Stimulated activated CD8-positive, alpha-beta memory T cell treated with anti-CD3 and anti-CD28 coated beads, Interleukin-7, amount 100 ng/mL, for 24 hours (primary cell): ENCODE results near the gene DYNLL1.
A peak's percentile ranks its signal among the peaks of the same experiment; 100 is the strongest.
"Not testable (repeated sequence)": the region's sequence is repeated elsewhere in the genome, so short reads cannot be mapped to it uniquely, and the experiment has no call there.

Experiments
- DNase-seq: peaks from one replicate; pipeline ENCODE4 v3.0.0-alpha.2; 2020; ENCODE audit warnings: low read depth

Gene DYNLL1

DNA sequence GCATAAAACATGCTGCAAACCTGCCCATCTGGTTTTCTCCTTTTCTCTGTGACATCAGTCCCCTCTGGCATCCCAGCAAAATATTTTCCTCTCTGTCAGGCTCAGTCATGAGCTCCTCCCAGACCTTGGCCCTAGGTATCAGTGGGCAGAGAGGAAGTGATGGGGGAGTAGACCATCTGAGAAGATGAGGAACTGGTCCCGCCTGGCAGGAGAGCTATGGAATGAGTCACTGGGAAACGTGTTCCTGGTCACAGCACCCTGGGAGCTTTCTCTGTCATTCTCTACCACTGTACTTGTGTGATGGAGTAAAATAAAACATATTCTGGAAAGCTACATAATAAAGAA is 21.3 kb upstream of the DYNLL1 start:
- no peak for DNase-seq

DNA sequence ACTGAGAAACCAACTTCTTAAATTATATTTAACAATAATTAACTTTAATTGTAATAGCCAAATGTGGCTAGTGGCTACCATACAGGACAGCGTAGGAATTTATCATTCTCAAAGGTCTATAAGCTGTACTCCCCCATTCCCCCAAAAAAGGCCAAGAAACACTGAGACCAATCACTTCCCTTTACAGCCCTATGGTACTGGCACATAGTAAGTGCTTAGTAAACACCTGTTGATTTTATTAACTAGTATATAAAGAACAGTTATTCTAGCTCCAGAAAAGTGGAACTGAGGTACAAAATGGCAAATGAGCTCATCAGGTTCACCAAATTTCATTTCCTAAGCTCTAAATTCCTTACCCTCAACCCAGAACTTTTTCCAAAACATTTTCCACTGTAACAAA is 20.3 kb upstream of the DYNLL1 start:
- DNase-seq, result no peak

DNA sequence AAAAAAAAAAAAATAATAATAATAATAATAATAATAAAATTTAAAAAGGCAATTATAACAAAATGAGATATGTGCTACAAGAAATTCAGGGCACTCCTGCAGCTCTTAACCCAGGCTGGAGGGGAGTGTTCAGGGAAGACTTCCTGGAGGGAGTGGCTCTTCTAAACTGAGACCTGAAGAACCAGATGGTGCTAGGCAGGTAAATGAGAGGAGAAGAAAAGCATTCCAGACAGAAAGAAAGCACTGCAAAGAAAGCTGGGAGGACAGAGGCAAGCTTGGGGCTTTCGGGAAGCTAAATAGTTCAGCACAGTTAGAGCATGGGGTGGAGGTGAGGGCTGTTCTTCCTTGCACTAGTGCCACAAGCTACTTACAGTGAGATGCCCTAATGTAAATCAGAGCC is 16.5 kb upstream of the DYNLL1 start:
- DNase-seq, result no peak

DNA sequence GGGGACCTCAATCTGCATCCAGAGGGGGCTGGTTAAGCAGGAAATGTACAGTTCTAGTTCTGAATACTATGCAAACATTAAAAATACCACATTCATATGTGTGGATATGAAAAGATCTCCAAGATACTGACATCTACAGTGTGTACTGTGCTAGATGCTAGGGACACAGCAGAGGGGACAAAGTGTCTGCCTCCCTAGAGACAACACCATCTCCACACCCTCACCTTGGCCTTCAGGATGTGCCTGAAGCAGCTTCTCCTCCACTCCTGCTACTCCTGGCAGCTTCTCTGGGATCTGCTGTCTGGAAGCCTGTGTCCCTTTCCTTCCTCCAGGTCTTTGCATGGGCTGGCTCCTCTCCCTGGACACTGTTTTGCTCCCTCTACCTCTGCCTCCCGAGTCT is 15.7 kb upstream of the DYNLL1 start:
- DNase-seq, result no peak

DNA sequence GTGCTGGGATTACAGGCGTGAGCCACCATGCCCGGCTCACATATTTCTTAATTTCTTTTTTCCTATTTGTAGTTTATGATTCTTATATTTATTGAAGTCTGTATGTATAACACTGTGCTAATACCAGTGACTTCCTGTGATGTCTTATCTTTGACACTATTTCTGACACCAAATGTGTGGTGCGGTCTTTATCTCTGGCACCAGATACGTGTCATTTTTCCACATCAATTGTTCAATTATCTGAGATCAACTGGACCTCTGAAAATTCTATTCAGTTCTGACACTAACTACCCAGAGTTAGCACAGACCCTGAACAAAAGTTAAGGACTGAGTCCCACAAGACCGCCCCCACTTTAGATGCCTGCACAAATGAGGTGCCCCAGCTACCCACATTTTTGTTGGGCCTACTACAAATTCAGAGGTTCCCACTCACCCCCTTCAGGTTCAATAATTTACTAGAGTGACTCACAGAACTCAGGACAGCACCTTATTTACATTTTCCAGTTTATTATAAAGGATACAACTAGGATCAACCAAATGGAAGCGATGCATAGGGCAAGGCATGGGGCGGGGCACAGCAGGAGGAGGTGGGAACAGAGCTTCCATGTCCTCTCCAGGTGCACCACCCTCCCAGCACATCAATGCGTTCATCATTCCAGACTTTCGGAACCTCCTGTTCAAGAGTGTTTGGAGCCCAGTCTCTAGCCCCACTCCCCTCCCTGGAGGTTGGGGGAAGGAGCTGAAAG is 14.7 kb upstream of the DYNLL1 start:
- DNase-seq, result no peak

DNA sequence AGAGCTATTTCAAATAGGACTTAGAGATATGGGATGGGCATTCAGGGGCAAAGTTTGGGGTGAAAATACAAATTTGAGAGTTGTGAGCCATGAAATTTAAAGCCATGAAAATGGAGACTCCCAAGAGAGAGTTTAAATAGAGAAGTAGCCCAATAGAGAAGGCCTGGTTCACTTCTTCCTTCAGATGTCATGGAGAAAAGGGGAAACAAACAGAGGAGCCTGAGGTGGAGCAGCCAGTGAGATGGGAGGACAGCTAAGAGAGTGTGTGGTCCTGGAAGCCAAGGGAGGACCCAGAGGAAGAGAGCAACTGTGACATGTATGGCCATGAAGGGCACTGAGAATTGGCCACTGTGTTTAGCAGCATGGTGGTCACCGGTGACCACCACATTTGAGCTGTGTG is 12.3 kb upstream of the DYNLL1 start:
- no peak for DNase-seq

DNA sequence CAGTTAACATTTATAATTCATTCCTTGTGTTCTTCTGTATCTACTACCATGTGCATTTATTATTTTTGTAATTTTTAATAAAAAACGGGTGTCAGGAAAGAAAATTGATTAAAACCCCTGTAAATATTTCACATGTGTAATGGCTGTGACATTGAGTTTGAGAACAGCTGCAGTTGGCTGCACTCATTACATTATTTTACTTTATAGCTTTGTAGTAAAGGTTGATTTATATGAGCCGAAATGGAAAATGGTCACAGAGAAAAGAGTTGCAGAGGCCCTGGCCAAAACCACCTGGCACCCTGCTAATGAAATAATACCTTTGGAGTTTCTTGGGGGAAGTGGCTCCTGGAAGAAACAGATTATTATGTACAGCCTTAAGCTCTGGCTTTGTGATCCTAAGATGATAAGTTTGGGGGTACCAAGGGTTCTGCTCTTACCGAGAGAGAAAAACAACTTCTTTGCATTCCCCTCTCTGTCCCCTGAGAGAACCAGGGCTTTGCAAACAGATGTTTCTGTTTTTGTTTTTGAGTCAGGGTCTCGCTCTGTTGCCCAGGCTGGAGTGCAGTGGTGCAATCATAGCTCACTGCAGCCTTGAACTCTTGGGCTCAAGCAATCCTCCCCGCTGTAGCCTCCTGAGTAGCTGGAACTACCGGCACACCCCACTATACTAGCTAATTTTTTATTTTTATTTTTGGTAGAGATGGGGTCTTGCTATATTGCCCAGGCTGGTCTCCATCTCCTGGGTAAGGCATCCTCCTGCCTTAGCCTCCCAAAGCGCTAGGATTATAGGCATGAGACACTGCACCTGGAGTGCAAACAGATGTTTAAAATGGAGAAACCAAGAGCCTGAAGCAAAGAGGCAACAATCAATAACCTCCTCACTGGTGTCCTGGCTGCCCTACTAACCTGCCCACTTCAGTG is 9.7 kb upstream of the DYNLL1 start:
- no peak for DNase-seq

DNA sequence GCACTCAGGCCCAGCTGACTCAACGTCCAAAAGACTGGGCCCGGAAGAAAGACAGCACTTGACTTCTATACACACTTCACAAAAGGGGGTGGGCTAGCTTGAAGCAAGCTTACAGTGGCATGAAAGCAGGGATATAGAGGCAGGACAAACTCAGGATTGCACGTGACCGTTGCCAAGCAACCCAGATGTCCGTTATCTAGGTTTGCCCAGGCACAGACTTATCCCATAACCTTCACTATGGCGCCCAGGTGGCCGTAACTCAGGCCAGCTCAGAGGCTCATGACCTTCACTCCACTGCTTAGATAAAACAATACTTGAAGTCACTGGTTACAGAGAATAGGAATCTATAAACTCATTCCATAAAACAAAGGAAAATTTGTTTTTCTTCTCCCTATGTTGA is 8.4 kb upstream of the DYNLL1 start:
- not testable (repeated sequence) for DNase-seq

DNA sequence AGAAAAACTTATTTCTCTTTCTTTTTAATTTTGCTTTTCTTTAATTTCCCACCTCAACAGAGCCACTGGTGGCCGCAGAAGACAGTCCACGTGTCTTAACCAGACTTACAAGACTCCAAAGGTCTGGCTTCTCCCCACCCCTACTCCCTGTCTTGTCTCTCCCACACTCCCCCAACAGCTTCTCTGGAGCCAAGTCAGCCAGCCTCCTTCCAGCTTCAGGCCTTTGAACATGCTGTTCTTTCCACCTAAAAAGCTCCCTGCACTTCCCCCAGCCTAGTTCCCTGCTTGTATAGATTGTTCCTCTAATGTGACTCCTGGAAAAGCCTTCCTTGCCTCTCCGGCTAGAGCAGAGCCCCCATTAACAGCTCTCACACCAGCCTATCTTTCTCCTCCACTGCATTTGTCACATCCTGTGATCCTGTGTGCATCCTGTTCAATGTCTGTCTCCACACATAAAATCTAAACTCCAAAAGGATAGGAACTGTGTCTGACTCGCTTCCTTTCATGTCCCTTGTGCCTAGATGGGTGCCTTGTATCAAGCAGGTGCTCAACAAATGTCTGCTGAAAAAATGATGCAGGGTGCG is 7.8 kb upstream of the DYNLL1 start:
- no peak for DNase-seq

DNA sequence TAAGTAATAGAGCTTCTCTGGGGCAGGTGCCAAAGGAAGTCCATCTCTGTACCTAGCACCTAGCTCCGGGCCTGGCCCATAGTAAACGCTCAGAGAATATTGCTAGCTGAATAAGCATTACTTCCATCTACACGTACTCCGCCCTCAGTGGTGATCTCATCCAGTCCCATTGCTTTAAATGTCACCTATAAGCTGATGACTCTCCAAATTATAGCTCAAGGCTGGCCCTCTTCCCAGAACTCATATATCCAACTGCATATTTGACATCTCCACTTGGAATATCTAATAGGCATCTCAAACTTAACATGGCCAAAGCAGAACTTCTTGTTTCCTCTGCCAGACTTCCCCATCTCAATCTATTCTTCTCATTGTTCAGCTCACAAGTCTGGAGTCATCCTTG is 6.9 kb upstream of the DYNLL1 start:
- no peak for DNase-seq

DNA sequence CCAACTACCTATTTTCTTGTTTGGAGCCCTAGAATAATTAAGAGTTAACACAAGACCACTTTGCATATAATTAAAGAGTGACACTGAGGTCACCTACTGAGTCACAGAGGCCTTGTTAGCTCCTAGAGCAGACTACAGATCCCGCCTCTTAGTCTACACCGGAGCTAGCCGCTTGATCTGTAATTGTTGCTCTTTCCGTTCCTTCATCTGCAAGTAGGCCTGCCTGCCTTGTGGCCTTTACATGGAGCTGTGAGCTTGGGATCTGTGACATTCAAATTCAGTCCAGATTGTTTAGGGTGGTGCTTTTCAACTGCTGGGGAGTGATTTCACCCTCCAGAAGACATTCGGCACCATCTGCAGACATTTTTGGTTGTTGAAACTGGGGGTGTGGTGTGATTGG is 5.6 kb upstream of the DYNLL1 start:
- DNase-seq, result no peak

DNA sequence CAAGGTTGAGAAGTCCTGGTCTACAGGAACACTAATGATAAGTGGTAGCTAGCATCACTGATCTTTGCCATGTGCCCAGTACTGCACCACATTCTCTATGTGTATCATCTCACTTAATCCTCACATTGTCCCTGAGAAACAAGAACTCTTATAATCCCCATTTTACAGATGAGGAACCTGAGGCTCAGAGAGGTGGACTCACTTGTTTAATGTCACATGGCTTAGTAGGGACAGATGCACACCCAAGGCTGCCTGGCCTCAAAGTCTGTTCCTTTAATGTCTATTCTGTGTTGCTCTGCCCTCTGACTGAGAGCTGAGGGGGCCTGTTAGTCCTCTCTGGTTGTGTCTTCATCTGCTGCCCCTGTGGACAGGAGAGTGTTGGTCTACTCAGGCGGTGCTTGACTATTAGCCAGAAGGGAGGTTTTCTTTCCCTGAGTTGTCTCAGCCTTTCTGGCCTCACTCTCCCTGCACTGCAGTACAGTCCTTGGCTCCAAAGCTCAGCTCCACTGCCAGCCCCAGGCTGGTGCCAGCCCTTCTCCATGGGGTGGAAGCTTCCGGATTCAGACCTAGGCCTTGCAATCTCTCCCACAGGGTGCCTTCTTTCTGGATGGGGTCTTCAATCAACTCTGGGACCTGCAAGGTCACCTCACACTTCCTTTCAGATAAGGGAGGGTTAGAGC is 4.9 kb upstream of the DYNLL1 start:
- DNase-seq, result no peak

DNA sequence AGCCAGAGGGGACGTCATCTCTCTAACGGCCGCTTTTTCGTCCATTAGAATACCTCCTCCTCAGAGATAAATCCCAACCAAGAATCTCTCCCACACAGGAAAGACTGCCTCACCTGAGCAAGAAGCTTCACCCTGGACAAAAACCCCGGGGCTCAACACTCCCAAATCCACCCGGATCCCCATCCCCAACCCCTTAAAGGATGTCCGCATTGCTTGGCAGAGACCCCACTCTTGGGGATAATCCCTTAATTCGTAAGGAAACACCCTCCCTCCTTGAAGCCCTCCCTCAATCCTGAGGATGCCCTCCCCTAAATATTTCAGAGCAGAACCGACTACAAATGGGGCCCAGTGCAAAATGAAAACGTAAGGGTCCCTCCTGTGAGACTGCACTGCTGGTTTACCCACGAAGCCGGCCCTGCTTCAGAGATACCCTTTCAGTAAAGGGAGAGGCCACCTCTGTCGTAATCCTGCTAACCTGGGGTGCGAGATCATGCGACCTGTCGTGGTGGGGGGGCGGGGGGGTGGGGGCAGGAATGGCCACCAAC is 655 bp upstream of the DYNLL1 start:
- DNase-seq, result no peak

DNA sequence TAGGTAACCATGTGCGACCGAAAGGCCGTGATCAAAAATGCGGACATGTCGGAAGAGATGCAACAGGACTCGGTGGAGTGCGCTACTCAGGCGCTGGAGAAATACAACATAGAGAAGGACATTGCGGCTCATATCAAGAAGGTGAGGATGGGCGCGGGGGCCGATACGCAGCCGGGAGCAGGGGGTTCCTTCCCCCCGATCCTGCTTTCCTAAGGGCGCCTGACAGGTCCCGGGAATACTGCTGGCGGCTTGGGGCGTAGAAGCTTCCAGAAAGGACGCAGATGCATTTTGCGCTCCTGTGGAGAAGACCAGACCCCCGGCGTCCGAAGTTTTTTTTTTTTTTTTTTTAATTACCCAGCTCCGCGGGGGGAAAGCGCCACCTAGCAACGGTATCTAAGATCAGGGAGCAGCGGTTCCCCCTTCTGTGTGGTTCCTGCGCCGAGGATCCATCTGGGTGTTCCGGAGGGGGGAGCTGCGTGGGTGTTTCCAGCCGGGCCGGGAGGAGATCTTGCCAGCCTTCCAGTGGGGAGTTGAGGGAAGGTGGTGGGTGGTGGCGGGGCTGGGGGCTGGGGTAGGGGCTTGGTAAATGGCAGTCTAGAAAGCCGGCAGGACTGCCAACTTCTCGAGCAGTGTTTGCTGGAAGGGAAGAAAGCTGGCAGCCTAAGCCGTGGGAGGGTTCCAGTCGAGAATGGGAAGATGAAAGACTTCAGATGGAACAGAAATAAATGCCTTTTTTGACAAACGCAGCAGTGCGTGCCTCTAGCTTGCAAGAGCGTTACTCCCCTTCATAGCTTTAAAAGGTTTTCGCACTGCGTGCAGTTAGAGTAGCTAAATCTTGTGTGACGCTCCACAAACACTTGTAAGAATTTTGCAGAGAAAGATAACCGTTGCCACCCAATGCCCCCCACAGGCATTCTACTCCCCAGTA is 764 bp downstream of the DYNLL1 start:
- peak; percentile 17 for DNase-seq

DNA sequence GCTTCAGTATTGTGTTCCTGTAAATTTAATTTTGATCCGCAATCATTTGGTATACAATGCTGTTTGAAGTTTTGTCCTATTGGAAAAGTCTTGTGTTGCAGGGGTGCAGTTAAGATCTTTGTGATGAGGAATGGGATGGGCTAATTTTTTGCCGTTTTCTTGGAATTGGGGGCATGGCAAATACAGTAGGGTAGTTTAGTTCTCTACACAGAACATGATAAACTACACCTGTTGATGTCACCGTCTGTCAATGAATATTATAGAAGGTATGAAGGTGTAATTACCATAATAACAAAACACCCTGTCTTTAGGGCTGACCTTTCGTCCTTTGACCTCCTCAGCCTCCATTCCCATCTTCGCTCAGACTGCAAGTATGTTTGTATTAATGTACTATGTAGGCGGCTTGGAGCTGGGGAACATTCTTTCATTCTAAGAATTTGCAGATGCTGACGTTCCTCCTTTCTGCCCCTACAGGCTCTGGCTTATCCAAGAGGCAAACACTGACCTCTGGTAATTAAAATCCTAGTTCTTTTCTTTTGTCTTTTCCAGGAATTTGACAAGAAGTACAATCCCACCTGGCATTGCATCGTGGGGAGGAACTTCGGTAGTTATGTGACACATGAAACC is 1.7 kb downstream of the DYNLL1 start:
- DNase-seq, result no peak

DNA sequence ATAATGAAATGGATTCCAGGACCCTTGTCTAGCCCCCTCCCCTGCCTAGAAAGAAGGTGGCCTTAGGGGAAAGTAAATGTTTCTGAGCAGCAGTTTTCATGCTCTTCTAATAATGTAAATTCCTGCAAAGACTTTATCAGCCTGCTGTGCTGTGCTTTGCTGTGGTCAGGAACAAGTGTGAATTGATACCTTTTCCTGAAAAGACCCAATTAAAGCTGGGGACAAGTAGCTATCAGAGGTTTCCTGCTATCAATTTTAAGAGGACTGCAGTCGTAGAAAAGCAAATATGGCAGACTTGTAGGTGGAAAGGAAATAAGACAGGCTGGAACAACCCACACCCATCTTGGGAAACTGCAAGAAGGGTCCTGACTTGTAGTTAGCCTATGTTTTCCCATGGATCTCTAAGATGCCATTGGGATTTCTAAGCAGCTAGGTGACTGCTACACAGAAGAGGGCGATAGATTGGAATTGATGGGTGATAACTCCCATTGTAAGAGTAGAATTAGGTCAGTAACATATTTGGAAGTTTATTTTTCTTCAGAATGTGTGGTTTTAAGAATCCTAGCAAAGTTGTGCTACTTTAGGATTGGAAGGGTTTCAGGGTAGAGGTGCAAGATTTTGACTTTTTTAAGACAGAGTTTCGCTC is 3.1 kb downstream of the DYNLL1 start:
- no peak for DNase-seq

DNA sequence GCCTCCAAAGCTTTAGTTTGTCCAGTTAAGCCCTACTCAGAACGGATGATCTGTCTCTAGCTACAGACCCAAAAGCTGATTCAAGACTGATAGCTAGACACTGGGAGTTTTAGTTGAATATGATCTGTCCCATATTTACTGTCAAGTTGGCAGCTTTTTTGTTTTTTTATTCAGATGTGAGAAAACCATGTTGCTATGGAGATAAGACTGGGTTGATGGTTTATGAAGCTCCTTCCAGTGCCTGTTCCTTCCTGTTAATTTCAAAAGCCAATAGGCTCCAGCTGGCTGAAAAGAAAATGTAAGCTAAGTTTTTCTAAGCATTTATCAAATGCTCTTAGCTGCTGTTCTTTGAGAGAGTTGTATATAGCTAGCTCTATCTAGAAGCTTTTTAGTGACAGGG is 4.7 kb downstream of the DYNLL1 start:
- DNase-seq, result no peak

DNA sequence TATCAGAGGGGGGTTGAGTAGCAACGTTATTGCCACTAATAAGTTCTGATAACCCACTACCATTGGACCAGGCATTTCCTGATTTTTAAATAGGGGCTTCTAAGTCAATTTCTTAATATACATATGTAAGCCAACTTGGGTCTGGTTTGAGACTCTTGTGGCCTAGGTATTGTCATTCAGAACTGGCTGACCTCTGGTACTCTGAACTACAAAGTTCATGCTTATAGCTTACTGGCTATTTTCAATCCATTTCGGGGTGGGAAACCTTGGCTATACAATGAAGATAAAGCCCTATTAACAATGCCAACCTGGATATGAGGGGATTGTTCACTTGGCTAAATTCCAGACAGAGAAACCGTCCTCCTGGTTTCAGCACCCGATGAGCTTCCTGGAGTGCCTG is 8.7 kb downstream of the DYNLL1 start:
- DNase-seq, result no peak

DNA sequence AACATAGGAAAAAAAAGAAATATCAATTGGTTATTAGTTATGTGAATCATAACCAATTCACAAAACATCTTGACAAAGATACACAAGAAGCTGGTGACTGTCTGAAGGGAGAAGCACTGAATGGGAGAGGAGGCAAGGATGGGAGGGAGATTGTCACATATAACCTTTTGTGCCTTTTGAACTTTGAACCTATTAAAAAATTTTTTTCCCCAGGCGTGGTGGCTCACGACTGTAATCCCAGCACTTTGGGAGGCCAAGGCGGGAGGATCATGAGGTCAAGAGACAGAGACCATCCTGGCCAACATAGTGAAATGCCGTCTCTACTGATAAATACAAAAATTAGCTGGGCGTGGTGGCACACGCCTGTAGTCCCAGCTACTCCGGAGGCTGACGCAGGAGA is 12.6 kb downstream of the DYNLL1 start:
- DNase-seq, result no peak

DNA sequence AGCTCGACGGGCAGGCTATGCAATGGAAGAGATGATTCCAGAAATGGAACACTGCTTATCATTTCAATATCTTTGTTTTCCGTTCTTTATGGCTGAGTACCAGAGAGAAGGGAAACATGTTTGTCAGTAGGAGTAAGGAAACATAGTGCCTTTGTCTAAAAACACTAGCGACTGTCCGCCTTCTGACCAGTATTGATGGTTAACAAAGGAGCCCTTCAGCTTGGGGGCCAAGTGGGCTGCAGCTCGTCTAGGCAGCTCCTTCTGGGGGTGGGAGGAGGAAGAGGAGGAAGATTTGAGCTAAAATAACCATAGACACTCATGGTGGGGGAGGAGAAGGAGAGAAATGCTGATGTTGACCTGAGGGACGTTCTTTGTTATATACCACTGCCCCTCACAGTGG is 18.1 kb downstream of the DYNLL1 start:
- no peak for DNase-seq
